Mesendoderm (in vitro differentiated cells): ENCODE results near the gene KIF6.

ENCODE experiments used
- DNase-seq: peaks from one replicate; pipeline ENCODE4 v3.0.0; 2013
- H2AK5ac ChIP-seq: 2 replicates; pipeline ENCODE4 v1.6.1; 2013; ENCODE audit warnings: low read length, inconsistent platforms
- H2BK120ac ChIP-seq: 2 replicates; pipeline ENCODE4 v1.6.1; 2013; ENCODE audit warnings: low read depth, mild to moderate bottlenecking, low read length, moderate library complexity, mixed read lengths
- H2BK15ac ChIP-seq: replicated peaks from 2 replicates; pipeline ENCODE4 v1.6.1; 2013; ENCODE audit warnings: low read depth, mild to moderate bottlenecking, moderate library complexity
- H2BK5ac ChIP-seq: 2 replicates; pipeline ENCODE4 v1.6.1; 2013; ENCODE audit warnings: low read length, inconsistent platforms
- H3K18ac ChIP-seq: 2 replicates; pipeline ENCODE4 v1.6.1; 2013; ENCODE audit warnings: mild to moderate bottlenecking, low read length, mixed read lengths
- H3K23ac ChIP-seq: one replicate; pipeline ENCODE4 v1.6.1; 2013; ENCODE audit warnings: low read length
- H3K27ac ChIP-seq: 2 replicates; pipeline ENCODE4 v1.5.1; 2013; ENCODE audit warnings: low read depth, mild to moderate bottlenecking, inconsistent platforms, low read length, moderate library complexity
- H3K27me3 ChIP-seq: 2 replicates; pipeline ENCODE4 v1.6.1; 2013; ENCODE audit warnings: low read length, control low read depth, mild to moderate bottlenecking, inconsistent platforms; ENCODE audit not compliant: insufficient read depth, poor library complexity
- H3K36me3 ChIP-seq: 2 replicates; pipeline ENCODE4 v1.6.1; 2013; ENCODE audit warnings: low read length, inconsistent platforms; ENCODE audit not compliant: control insufficient read depth, insufficient read depth
- H3K4ac ChIP-seq: one replicate; pipeline ENCODE4 v1.6.1; 2013; ENCODE audit warnings: low read depth, mild to moderate bottlenecking, low read length, moderate library complexity
- H3K4me1 ChIP-seq: 2 replicates; pipeline ENCODE4 v1.6.1; 2013; ENCODE audit warnings: low read depth, low read length, inconsistent platforms; ENCODE audit not compliant: control insufficient read depth
- H3K4me2 ChIP-seq: 2 replicates; pipeline ENCODE4 v1.6.1; 2013; ENCODE audit warnings: low read length
- H3K4me3 ChIP-seq: 2 replicates; pipeline ENCODE4 v1.5.1; 2013; ENCODE audit warnings: mild to moderate bottlenecking, low read length
- H3K56ac ChIP-seq: one replicate; pipeline ENCODE4 v1.6.1; 2013; ENCODE audit warnings: low read length
- H3K79me1 ChIP-seq: 2 replicates; pipeline ENCODE4 v1.6.1; 2013; ENCODE audit warnings: low read length, inconsistent platforms
- H3K79me2 ChIP-seq: 2 replicates; pipeline ENCODE4 v1.6.1; 2013; ENCODE audit warnings: mild to moderate bottlenecking, low read length; ENCODE audit not compliant: control insufficient read depth, insufficient read depth
- H3K9ac ChIP-seq: 2 replicates; pipeline ENCODE4 v1.6.1; 2013; ENCODE audit warnings: low read length, inconsistent platforms
- H4K5ac ChIP-seq: one replicate; pipeline ENCODE4 v1.6.1; 2013; ENCODE audit warnings: low read length
- H4K8ac ChIP-seq: one replicate; pipeline ENCODE4 v1.6.1; 2013; ENCODE audit warnings: low read depth, mild to moderate bottlenecking, control low read depth, low read length, moderate library complexity
- WGBS: extraction: QIAGEN DNeasy Blood & Tissue Kit; methylation state at CpG from one replicate; pipeline ENCODE4 v1.1.7; 2013; ENCODE audit warnings: low lambda C conversion rate, missing lambda C conversion rate; ENCODE audit not compliant: insufficient coverage; ENCODE audit errors: extremely low coverage; 5-methylcytosine and 5-hydroxymethylcytosine counted together

The KIF6 gene

GRCh38 chr6:39365281-39366074 is 359.7 kb downstream of the KIF6 start:
- DNase-seq: no peak
- Histone ChIP-seq H3K56ac (no peak overlapping the region), H3K36me3 (no peaks in the 10 kb centered on the region), H3K9ac (no peak overlapping the region), H2BK5ac (no peak overlapping the region), H3K4me2 (no peak overlapping the region), H3K23ac (no peak overlapping the region), H3K27me3 (no peaks in the 10 kb centered on the region), H3K18ac (no peak overlapping the region), H3K4me1 (peaks cover 6% of the 10 kb centered on the region), H3K4me3 (no peak overlapping the region), H2BK120ac (no peak overlapping the region), H4K8ac (no peak overlapping the region), H3K79me2 (no peaks in the 10 kb centered on the region), H3K79me1 (no peaks in the 10 kb centered on the region), H3K4ac (no peak overlapping the region), H3K27ac (no peak overlapping the region), H2BK15ac (no peak overlapping the region), H2AK5ac (no peak overlapping the region), H4K5ac (no peak overlapping the region)
- WGBS: no CpG with 5 or more reads among the region's 13 CpGs

- Histone ChIP-seq H3K27me3 (no peaks in the 10 kb centered on the region), H3K4ac (no peak overlapping the region), H2BK5ac (no peak overlapping the region), H3K4me3 (no peak overlapping the region), H3K36me3 (no peaks in the 10 kb centered on the region), H2AK5ac (peak overlapping the region; percentile 54), H2BK15ac (no peak overlapping the region), H3K79me2 (no peaks in the 10 kb centered on the region), H3K23ac (no peak overlapping the region), H4K5ac (no peak overlapping the region), H3K27ac (no peak overlapping the region), H3K56ac (no peak overlapping the region), H3K4me2 (no peak overlapping the region), H4K8ac (no peak overlapping the region), H3K18ac (no peak overlapping the region), H3K9ac (no peak overlapping the region), H2BK120ac (no peak overlapping the region), H3K79me1 (no peaks in the 10 kb centered on the region), H3K4me1 (peaks cover 6% of the 10 kb centered on the region)
- no peak for DNase-seq
- WGBS: no CpG with 5 or more reads among the region's 8 CpGs
Measured at GRCh38 chr6:39363280-39363679, 361.9 kb downstream of the KIF6 start.

GRCh38 chr6:39362487-39362865 is 362.7 kb downstream of the KIF6 start:
- Histone ChIP-seq H3K4ac (no peak overlapping the region), H4K5ac (no peak overlapping the region), H3K79me2 (no peaks in the 10 kb centered on the region), H2BK120ac (no peak overlapping the region), H3K9ac (no peak overlapping the region), H3K4me2 (no peak overlapping the region), H3K23ac (no peak overlapping the region), H4K8ac (no peak overlapping the region), H2BK5ac (no peak overlapping the region), H3K18ac (no peak overlapping the region), H2AK5ac (no peak overlapping the region), H3K79me1 (no peaks in the 10 kb centered on the region), H3K27ac (no peak overlapping the region), H3K4me1 (peaks cover 6% of the 10 kb centered on the region), H3K56ac (peak overlapping the region; percentile 11), H3K4me3 (no peak overlapping the region), H3K27me3 (no peaks in the 10 kb centered on the region), H2BK15ac (no peak overlapping the region), H3K36me3 (no peaks in the 10 kb centered on the region)
- WGBS: no CpG with 5 or more reads among the region's 3 CpGs
- DNase-seq: peak; percentile 85

- H3K23ac ChIP-seq: no peak overlapping the region
- peak overlapping the region; percentile 19 for H3K4me2 ChIP-seq
- H4K8ac ChIP-seq: no peak overlapping the region
- no peak overlapping the region for H3K18ac ChIP-seq
- no peaks in the 10 kb centered on the region for H3K79me1 ChIP-seq
- no peak overlapping the region for H4K5ac ChIP-seq
- no peak overlapping the region for H3K9ac ChIP-seq
- H3K4me1 ChIP-seq: peaks cover 7% of the 10 kb centered on the region
- H3K27me3 ChIP-seq: no peaks in the 10 kb centered on the region
- H3K79me2 ChIP-seq: no peaks in the 10 kb centered on the region
- H3K36me3 ChIP-seq: no peaks in the 10 kb centered on the region
- WGBS: no CpG with 5 or more reads among the region's 21 CpGs
- DNase-seq: peak; percentile 93
- no peak overlapping the region for H2BK5ac ChIP-seq
- H2AK5ac ChIP-seq: no peak overlapping the region
- H3K56ac ChIP-seq: peak overlapping the region; percentile 37
- H3K27ac ChIP-seq: no peak overlapping the region
- no peak overlapping the region for H3K4ac ChIP-seq
- H2BK120ac ChIP-seq: no peak overlapping the region
- no peak overlapping the region for H3K4me3 ChIP-seq
- H2BK15ac ChIP-seq: no peak overlapping the region
Measured at GRCh38 chr6:39361657-39362486, 363.3 kb downstream of the KIF6 start.

- Histone ChIP-seq H3K36me3 (no peaks in the 10 kb centered on the region), H2AK5ac (no peak overlapping the region), H3K4me3 (no peak overlapping the region), H3K18ac (no peak overlapping the region), H3K27ac (no peak overlapping the region), H3K9ac (no peak overlapping the region), H3K4me2 (no peak overlapping the region), H2BK5ac (no peak overlapping the region), H3K56ac (no peak overlapping the region), H3K79me2 (no peaks in the 10 kb centered on the region), H2BK15ac (no peak overlapping the region), H4K8ac (no peak overlapping the region), H3K4me1 (peaks cover 5% of the 10 kb centered on the region), H3K27me3 (no peaks in the 10 kb centered on the region), H3K4ac (no peak overlapping the region), H3K79me1 (no peaks in the 10 kb centered on the region), H4K5ac (no peak overlapping the region), H2BK120ac (no peak overlapping the region), H3K23ac (no peak overlapping the region)
- DNase-seq: no peak
- WGBS: no CpG with 5 or more reads among the region's 9 CpGs
Measured at GRCh38 chr6:39360378-39360777, 364.8 kb downstream of the KIF6 start.
